ENCODE measurements around the gene ACTBL2.
A peak's percentile ranks its signal among the peaks of the same experiment; 100 is the strongest.

Gene ACTBL2

DNA sequence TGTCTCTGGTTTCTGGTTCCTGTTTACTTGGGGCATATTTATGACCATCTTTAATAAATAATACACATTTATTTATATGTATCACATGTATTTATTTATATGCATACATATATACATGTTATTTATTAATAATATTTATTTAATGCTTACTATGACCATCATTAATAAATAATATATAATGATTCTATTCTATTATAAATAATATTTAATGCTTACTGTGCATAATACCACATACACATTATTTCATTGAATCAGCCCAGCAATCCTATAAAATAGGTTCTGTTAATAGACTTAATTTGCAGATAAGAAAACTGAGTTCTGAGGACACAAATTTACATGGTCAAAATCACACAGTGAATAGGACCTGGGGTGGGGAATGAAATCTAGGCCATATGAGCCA lies 24.2 kb downstream of the ACTBL2 start:
- DNase-seq (ENCODE audit: low read depth, low spot score): no peak
- Histone ChIP-seq H3K9ac (ENCODE audit: insufficient read length) (no peak overlapping the region), H3K4me3 (no peak overlapping the region), H3K27ac (no peak overlapping the region), H3K36me3 (ENCODE audit: insufficient read depth, low read length) (no peaks in the 10 kb centered on the region), H3K9me3 (ENCODE audit: low read depth, low read length) (no peaks in the 10 kb centered on the region)
- TF ChIP-seq FOXP2 (optimal IDR thresholded peaks at IDR 0.05; ENCODE audit: control extremely low read depth, extremely low read length, insufficient read depth): no peak
- no peak for TF ChIP-seq POLR2AphosphoS5 (IDR thresholded peaks at IDR 0.05; ENCODE audit: borderline replicate concordance, low read depth, low read length)
- no peak for TF ChIP-seq EZH2 (IDR thresholded peaks at IDR 0.05)

DNA sequence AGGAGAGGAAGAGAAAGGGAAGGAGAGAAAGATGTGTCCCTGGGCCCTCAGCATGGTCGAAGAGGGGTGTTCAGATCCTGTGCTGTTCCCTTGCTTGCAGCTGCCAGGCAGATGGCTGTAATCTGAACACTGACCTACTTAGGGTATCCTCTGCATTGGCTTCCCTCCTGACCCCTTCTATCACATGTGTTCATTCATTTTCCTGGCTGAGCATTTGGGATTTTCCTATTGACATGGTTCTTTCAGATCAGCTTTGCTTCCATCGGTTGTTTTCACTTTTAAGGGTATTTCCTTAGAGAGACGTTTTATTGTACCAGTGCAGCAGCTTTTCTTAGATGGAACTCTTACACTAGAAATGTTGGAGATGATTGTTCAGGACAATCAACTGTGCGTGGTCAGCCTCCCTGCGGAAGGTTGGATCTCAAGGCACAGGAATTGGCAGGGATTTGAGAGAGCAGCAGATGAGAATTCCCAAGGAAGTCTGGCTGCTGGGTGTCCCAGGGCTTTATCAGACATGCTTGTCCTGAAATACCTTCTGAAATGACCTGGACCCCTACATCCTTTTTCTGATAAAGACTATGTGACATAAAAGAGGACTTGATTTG lies 26.0 kb downstream of the ACTBL2 start:
- Histone ChIP-seq H3K9ac (ENCODE audit: insufficient read length) (no peak overlapping the region), H3K4me3 (no peak overlapping the region), H3K27ac (no peak overlapping the region), H3K9me3 (ENCODE audit: low read depth, low read length) (no peaks in the 10 kb centered on the region), H3K36me3 (ENCODE audit: insufficient read depth, low read length) (no peaks in the 10 kb centered on the region)
- DNase-seq (ENCODE audit: low read depth, low spot score): no peak
- no peak for TF ChIP-seq EZH2 (IDR thresholded peaks at IDR 0.05)
- no peak for TF ChIP-seq FOXP2 (optimal IDR thresholded peaks at IDR 0.05; ENCODE audit: control extremely low read depth, extremely low read length, insufficient read depth)
- TF ChIP-seq POLR2AphosphoS5 (IDR thresholded peaks at IDR 0.05; ENCODE audit: borderline replicate concordance, low read depth, low read length): no peak

DNA sequence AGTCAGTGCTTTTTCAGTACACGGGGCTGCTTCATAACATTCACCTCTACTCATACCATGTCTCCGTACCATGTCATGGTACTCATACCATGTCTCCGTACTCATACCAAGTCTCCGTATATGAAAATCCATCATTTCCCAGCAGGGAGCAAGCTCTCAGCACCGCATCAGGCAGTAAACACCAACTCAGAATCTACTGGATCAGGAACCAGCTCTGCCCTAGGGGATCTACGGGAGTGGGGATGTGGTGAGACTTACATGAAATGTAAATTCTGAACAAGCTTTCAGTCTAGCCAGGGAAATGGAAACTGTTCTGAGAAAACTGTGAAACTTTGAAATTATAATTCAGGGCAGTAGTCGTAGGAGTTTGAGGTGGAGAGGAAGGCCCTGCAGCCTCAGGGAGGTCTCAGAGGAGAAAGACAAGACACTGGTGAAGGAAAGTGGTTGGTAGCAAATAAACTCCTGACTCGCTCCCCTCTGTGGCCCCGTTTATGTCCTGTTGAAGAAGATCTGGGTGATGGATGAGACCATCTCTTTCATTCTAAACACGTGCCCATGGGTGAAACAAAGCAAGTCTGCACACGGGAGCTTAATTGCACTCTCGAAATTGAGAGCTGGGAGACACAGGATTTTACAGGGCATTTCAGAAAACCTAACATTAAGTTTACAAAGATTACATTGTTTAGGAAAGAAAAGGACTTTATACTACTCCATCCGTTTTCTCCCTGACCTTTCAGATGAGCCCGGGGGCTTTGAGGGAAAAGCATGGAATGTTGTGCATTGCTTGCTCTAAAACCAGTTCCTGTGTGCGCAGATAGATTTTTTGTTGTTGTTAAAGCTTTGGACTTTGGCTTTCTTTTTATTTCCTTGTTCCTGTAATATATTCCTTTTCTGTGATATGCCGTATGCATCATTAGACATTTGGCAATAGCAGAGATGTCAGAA lies 26.8 kb downstream of the ACTBL2 start:
- Histone ChIP-seq H3K36me3 (ENCODE audit: insufficient read depth, low read length) (no peaks in the 10 kb centered on the region), H3K9ac (ENCODE audit: insufficient read length) (no peak overlapping the region), H3K4me3 (no peak overlapping the region), H3K9me3 (ENCODE audit: low read depth, low read length) (no peaks in the 10 kb centered on the region), H3K27ac (no peak overlapping the region)
- TF ChIP-seq POLR2AphosphoS5 (IDR thresholded peaks at IDR 0.05; ENCODE audit: borderline replicate concordance, low read depth, low read length) (no peak), FOXP2 (optimal IDR thresholded peaks at IDR 0.05; ENCODE audit: control extremely low read depth, extremely low read length, insufficient read depth) (no peak), EZH2 (IDR thresholded peaks at IDR 0.05) (no peak)
- no peak for DNase-seq (ENCODE audit: low read depth, low spot score)

DNA sequence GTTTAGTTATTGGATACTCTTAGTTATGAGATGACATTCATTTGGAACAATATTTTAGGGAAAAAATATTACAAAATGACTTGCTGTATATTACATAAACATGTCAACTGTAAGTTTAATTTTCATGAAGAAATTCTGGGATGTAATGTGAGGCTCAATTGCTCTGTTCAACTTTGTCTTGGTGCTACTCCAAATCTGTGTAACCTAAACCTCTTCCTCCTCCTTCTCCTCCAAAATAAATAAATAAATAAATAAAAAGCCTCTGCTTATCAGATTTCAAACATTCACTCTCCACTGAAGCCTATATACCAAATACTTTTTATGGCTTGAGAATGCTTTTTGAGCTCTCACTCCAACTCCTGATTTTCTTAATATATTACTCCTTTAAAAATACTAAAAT lies 27.7 kb downstream of the ACTBL2 start:
- no peak for DNase-seq (ENCODE audit: low read depth, low spot score)
- Histone ChIP-seq H3K27ac (no peak overlapping the region), H3K9me3 (ENCODE audit: low read depth, low read length) (no peaks in the 10 kb centered on the region), H3K4me3 (no peak overlapping the region), H3K9ac (ENCODE audit: insufficient read length) (no peak overlapping the region), H3K36me3 (ENCODE audit: insufficient read depth, low read length) (no peaks in the 10 kb centered on the region)
- TF ChIP-seq EZH2 (IDR thresholded peaks at IDR 0.05) (no peak), POLR2AphosphoS5 (IDR thresholded peaks at IDR 0.05; ENCODE audit: borderline replicate concordance, low read depth, low read length) (no peak), FOXP2 (optimal IDR thresholded peaks at IDR 0.05; ENCODE audit: control extremely low read depth, extremely low read length, insufficient read depth) (no peak)

DNA sequence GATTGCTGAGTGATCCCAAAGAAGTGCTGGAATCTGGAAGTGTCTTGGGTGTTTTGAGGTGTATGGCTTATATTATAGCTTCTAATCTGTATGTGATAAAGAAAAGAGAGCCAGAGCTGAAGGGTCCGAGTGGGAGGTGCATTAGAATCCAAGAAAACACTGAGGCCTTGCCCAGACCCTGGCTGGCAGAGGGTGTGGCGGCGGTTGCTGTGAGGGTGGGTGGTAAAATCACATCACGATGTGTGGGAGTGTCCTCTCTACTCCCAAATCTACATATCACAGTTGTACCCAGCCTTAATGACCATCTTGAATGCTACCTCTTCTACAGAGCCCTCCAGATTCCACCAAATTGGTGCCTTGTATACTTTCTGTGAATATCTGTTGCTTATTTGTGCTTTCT lies 28.9 kb downstream of the ACTBL2 start:
- no peak for DNase-seq (ENCODE audit: low read depth, low spot score)
- no peaks in the 10 kb centered on the region for H3K9me3 ChIP-seq (ENCODE audit: low read depth, low read length)
- H3K36me3 ChIP-seq (ENCODE audit: insufficient read depth, low read length): no peaks in the 10 kb centered on the region
- H3K9ac ChIP-seq (ENCODE audit: insufficient read length): no peak overlapping the region
- H3K27ac ChIP-seq: no peak overlapping the region
- H3K4me3 ChIP-seq: no peak overlapping the region
- no peak for TF ChIP-seq EZH2 (IDR thresholded peaks at IDR 0.05)
- TF ChIP-seq POLR2AphosphoS5 (IDR thresholded peaks at IDR 0.05; ENCODE audit: borderline replicate concordance, low read depth, low read length): no peak

DNA sequence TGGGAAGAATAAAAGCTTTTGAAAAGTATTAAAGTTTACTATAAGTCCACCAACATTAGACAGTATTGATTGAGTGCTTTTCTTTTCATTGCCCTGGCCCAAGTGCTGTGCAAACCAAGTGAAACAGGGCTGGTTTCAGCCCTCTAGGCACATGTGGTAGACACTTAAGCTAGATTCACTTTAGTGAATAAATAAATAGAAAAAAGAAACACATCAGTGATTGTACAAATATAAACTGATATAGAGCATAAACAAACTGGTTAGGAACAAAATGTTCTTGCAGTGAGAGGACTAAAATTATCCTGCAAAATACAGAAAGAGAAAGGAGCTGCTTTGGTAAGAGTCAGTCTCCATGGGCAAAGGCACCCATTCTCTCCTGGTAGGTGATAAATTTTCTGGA lies 29.7 kb downstream of the ACTBL2 start:
- H3K9ac ChIP-seq (ENCODE audit: insufficient read length): no peak overlapping the region
- no peak for TF ChIP-seq EZH2 (IDR thresholded peaks at IDR 0.05)
- TF ChIP-seq POLR2AphosphoS5 (IDR thresholded peaks at IDR 0.05; ENCODE audit: borderline replicate concordance, low read depth, low read length): no peak
- no peak for TF ChIP-seq FOXP2 (optimal IDR thresholded peaks at IDR 0.05; ENCODE audit: control extremely low read depth, extremely low read length, insufficient read depth)
- H3K9me3 ChIP-seq (ENCODE audit: low read depth, low read length): no peaks in the 10 kb centered on the region
- no peak overlapping the region for H3K4me3 ChIP-seq
- DNase-seq (ENCODE audit: low read depth, low spot score): no peak
- no peaks in the 10 kb centered on the region for H3K36me3 ChIP-seq (ENCODE audit: insufficient read depth, low read length)
- no peak overlapping the region for H3K27ac ChIP-seq

DNA sequence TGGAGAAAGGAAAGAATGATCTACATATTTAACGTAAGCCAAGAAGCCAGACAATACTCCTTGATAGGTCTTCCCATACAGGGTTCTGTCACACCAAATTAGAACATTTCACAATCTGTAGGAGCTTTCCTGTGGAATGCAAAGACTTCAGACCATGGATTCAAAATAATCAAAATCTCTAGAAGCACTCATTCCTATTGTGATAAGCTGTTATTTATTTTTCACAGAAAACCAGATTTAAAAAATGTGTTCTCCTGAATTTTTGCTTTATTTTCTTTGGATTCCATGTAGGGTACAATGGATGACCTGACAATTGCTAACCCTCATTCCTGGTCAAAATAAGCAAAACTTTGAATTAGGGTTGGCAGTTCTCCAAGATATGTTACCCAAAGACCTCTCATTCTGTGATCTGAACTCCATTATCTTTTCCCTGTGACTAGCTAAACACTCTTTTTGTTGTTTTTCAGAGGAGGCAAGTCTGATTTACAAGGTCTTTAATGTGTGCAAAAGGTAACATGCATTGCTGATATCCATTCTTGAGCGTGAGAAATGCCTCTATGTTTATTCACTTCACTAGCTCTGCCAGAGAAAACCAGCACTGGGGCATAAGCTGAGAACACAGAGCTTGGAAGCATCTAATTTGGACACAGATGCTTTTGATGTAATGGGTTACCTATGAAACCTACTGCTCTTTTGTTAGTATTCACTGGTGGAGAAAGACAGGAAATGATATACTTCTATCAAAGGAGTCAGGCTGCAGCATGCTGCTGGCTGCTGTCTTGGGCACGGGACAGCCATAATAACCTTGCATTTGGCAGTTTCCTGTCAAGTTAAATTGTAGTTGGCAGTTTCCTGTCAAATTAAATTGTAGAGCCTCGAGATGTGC lies 31.4 kb downstream of the ACTBL2 start:
- no peak overlapping the region for H3K9ac ChIP-seq (ENCODE audit: insufficient read length)

DNA sequence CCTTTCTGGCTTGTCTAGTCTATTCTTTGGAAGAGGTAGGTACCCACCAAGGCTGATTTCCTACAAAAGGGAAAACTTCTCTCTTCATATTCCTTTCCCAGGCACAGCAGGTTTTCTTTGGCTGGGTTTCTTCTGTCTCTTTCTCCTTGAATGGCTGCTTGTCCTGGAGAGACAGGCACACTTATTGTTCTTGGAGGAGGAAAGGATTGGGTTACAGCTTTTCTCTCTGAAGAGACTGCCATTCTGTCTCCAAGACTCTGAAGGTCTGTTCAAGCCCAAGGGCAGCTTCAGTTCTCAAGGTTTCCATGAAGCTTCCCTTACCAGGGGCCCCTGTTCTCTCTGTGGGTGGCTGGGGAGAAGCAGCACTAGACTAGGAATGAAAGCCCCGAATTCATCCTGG lies 33.9 kb downstream of the ACTBL2 start:
- no peak for TF ChIP-seq POLR2AphosphoS5 (IDR thresholded peaks at IDR 0.05; ENCODE audit: borderline replicate concordance, low read depth, low read length)

More for the DNA sequence above, 31.4 kb downstream of the ACTBL2 start:
- DNase-seq (ENCODE audit: low read depth, low spot score): no peak
- H3K36me3 ChIP-seq (ENCODE audit: insufficient read depth, low read length): no peaks in the 10 kb centered on the region
- H3K9me3 ChIP-seq (ENCODE audit: low read depth, low read length): no peaks in the 10 kb centered on the region
- TF ChIP-seq EZH2 (IDR thresholded peaks at IDR 0.05): no peak
- TF ChIP-seq POLR2AphosphoS5 (IDR thresholded peaks at IDR 0.05; ENCODE audit: borderline replicate concordance, low read depth, low read length): no peak
- no peak for TF ChIP-seq FOXP2 (optimal IDR thresholded peaks at IDR 0.05; ENCODE audit: control extremely low read depth, extremely low read length, insufficient read depth)
- 0 out of 2 replicates have a peak overlapping the region, but pooled peaks have one; percentile 13 for H3K27ac ChIP-seq
- no peak overlapping the region for H3K4me3 ChIP-seq

More for the DNA sequence above, 33.9 kb downstream of the ACTBL2 start:
- H3K27ac ChIP-seq: peak overlapping the region; percentile 2; the same call in 1 of the 2 replicates
- no peaks in the 10 kb centered on the region for H3K9me3 ChIP-seq (ENCODE audit: low read depth, low read length)
- DNase-seq (ENCODE audit: low read depth, low spot score): no peak
- H3K9ac ChIP-seq (ENCODE audit: insufficient read length): no peak overlapping the region
- no peak overlapping the region for H3K4me3 ChIP-seq
- no peaks in the 10 kb centered on the region for H3K36me3 ChIP-seq (ENCODE audit: insufficient read depth, low read length)

Measured in SK-N-MC (cell line).